Stomach smooth muscle (tissue), 2 donors: ENCODE results near the gene EMC6.

Experiments used
- H3K27ac ChIP-seq: one replicate; pipeline ENCODE4 v1.7.0; 2013; ENCODE audit warnings: mild to moderate bottlenecking, low read length, inconsistent platforms
- H3K27me3 ChIP-seq, 2 donors: one replicate each; pipeline ENCODE4 v1.7.0; 2013; ENCODE audit warnings: low read length in 2 of 2; ENCODE audit not compliant: insufficient read depth in 2 of 2, control insufficient read depth in 1 of 2
- H3K36me3 ChIP-seq, 2 donors: one replicate each; pipeline ENCODE4 v1.7.0; 2013; ENCODE audit warnings: low read length in 2 of 2; ENCODE audit not compliant: control insufficient read depth in 2 of 2, insufficient read depth in 2 of 2
- H3K4me1 ChIP-seq: one replicate; pipeline ENCODE4 v1.7.0; 2013; ENCODE audit warnings: low read length; ENCODE audit not compliant: control insufficient read depth, insufficient read depth
- H3K4me3 ChIP-seq, 2 donors: one replicate each; pipeline ENCODE4 v1.7.0; 2013; ENCODE audit warnings: low read length in 2 of 2
- H3K9ac ChIP-seq, 2 donors: one replicate each; pipeline ENCODE4 v1.7.0; 2013; ENCODE audit warnings: low read length in 2 of 2, mild to moderate bottlenecking in 1 of 2
- H3K9me3 ChIP-seq, 2 donors: one replicate each; pipeline ENCODE4 v1.7.0; 2013; ENCODE audit warnings: low read length in 2 of 2; ENCODE audit not compliant: control insufficient read depth in 2 of 2
- donor health status: healthy.
- donor health status: Pancreatic carcinoma.

EMC6 gene

DNA sequence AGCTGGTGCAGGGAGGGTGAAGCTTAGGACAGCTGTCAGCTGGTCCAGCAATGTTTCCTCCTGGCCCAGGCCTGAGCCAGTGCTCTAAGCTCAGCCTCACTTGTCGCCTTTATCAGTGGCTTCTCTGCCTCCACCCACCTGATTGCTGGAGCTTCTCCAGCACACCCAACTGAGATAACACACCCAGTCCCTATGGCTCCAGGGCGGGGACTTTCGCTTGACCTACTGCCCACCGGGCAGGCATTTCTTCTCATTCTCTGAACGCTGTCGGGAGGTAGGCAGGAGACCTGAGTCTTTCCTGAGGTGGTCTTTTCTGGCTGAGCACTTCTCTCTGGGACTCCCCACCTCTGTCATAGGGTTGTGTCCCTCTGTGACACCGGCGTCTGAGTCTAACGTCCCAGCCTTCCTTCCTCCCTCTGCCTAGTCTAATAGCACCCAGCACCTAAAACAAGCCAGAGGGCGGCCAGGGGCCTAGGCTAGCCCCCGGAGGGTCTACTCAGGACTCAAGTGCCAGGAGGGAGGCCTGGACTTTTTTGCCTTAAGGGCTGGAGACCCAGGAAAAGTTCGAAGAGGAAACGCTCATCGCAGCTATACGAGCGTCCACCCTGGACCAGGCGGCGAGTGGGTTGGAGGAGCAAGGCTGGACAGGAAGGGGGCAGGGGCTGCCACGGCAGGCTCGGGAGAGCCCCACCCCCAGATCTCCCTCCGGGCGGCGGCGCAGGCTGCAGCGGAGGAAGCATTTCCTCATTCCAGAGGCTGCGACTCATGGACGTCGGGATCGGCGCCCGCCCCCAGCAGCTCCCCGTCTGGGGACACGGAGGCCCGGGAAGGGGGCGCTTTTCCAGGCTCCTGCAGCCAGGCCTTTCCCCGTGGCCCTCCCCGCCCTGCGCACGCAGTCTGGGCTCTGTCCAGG is 990 bp upstream of the EMC6 start:
- H3K4me1 ChIP-seq = peaks cover 35% of the 10 kb centered on the region
- peak overlapping the region; percentile 90 to 91 for H3K4me3 ChIP-seq
- peak overlapping the region; percentile 89 for H3K27ac ChIP-seq
- H3K9me3 ChIP-seq = no peaks in the 10 kb centered on the region
- no peaks in the 10 kb centered on the region for H3K27me3 ChIP-seq
- H3K36me3 ChIP-seq = peaks cover 8 to 11% of the 10 kb centered on the region in 2 donors
- peak overlapping the region; percentile 87 to 93 for H3K9ac ChIP-seq

DNA sequence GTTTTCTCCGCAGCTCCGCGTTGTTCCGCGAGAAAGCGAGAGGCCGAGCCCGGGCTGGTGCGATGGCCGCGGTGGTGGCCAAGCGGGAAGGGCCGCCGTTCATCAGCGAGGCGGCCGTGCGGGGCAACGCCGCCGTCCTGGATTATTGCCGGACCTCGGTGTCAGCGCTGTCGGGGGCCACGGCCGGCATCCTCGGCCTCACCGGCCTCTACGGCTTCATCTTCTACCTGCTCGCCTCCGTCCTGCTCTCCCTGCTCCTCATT is 404 bp downstream of the EMC6 start:
- H3K27me3 ChIP-seq = no peaks in the 10 kb centered on the region
- H3K36me3 ChIP-seq = peaks cover 5 to 10% of the 10 kb centered on the region in 2 donors
- peak overlapping the region; percentile 89 to 92 for H3K9ac ChIP-seq
- peaks cover 35% of the 10 kb centered on the region for H3K4me1 ChIP-seq
- peak overlapping the region; percentile 90 to 91 for H3K4me3 ChIP-seq
- H3K9me3 ChIP-seq = no peaks in the 10 kb centered on the region
- peak overlapping the region; percentile 79 for H3K27ac ChIP-seq

DNA sequence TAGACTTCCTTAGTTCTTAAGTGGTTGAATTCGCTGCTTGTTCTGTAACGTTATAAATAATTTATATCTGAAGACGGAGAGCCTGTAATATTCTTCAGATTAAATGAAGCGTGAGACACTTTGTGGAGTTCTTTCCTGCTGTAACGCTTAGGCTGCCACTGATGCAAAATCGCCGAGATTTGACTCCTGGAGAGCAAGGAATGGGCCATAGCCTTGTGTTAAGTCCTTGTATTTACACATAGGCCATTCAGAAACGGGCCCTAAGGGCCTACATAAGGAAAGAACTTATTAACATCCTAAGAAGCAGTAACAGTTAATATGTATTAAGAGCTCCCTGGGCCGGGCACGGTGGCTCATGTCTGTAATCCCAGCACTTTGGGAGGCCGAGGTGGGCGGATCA is 936 bp downstream of the EMC6 start:
- peaks cover 0 to 5% of the 10 kb centered on the region in 2 donors for H3K36me3 ChIP-seq
- H3K4me1 ChIP-seq = peaks cover 35% of the 10 kb centered on the region
- H3K4me3 ChIP-seq = peak overlapping the region; percentile 90 to 91
- peak overlapping the region; percentile 79 for H3K27ac ChIP-seq
- H3K9me3 ChIP-seq = no peaks in the 10 kb centered on the region
- H3K9ac ChIP-seq = peak overlapping the region; percentile 89 to 92
- no peaks in the 10 kb centered on the region for H3K27me3 ChIP-seq

DNA sequence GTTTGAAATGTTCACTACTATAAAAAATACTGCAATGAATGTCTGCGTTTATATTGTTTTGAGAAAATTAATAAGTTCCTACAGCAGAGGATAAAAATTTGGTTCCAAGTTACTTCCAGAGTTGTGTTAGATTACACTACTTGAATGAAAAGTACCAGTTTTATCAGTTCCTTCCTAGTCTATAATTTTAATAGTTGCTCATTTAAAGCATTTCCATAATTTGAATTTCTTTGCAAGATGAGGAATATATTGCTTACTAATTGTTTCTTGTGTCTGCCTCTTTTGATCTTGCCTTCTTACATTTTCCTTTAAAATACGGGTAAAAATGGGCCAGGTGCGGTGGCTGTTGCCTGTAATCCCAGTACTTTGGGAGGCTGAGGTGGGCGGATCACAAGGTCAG is 4.0 kb downstream of the EMC6 start:
- Histone ChIP-seq H3K36me3 (peaks cover 0 to 3% of the 10 kb centered on the region in 2 donors), H3K4me3 (no peak overlapping the region), H3K27ac (no peak overlapping the region), H3K27me3 (no peaks in the 10 kb centered on the region), H3K9ac (no peak overlapping the region), H3K4me1 (peaks cover 16% of the 10 kb centered on the region), H3K9me3 (no peaks in the 10 kb centered on the region)

DNA sequence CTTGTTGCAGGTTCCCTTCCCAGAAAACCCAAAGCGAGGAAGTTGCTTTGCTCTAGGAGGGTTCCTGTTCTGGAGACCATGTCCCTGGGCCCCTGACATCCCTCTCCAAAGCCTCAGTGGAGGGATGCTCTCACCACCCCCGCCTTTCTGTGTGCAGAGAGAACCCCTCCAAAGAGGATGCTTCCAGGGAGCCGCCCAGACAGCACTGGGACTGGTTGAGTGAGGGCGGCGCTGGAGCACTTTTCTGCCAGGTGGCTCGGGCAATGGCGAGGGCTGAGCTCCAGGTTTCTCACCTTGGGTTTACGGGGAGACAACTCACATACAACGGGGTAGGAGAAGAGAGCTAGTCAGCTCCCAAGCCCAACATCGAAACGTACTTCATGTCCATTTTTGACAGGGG is 7.3 kb downstream of the EMC6 start:
- Histone ChIP-seq H3K36me3 (peaks cover 0 to 3% of the 10 kb centered on the region in 2 donors), H3K9ac (no peak overlapping the region), H3K9me3 (no peaks in the 10 kb centered on the region), H3K4me1 (no peaks in the 10 kb centered on the region), H3K27ac (no peak overlapping the region), H3K4me3 (no peak overlapping the region), H3K27me3 (no peaks in the 10 kb centered on the region)

DNA sequence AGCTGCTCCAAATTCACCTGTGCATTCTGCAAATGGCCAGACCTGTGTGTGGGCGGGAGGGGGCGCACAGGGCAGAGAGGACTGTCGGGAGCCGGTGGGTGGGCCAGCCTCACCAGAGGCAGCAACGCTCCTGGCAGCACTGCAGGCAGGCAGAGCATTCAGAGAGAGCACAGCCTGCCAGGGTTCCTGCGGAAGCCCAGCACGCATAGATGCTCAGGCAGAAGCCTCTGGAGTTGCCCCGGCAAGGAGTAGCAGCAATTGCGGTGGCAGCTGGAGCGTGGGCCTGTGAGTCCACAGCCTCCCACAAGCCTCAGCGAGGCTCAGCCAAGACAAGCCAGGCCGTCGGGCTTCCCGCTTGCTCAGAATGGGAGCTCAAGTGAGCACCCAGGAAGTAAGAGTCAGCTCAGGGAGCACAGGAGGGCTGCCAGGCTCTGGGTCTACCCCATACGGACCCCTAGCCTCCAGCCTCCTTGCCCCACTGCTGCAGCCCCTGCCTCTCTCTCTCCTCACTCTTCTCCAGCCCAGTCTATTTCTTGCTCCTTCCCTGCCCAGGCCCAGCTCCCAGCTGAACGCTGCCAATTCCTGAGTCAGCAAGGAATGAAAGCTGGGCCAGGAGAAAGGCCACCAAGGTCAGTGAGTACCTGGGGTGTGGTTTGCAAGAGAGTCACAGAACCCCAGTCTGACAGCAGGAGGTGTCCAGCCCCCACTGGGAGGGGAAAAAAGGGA is 9.6 kb downstream of the EMC6 start:
- Histone ChIP-seq H3K9ac (no peak overlapping the region), H3K36me3 (no peaks in the 10 kb centered on the region), H3K27ac (no peak overlapping the region), H3K9me3 (no peaks in the 10 kb centered on the region), H3K4me1 (no peaks in the 10 kb centered on the region), H3K27me3 (peaks cover 13 to 14% of the 10 kb centered on the region in 2 donors), H3K4me3 (no peak overlapping the region)

DNA sequence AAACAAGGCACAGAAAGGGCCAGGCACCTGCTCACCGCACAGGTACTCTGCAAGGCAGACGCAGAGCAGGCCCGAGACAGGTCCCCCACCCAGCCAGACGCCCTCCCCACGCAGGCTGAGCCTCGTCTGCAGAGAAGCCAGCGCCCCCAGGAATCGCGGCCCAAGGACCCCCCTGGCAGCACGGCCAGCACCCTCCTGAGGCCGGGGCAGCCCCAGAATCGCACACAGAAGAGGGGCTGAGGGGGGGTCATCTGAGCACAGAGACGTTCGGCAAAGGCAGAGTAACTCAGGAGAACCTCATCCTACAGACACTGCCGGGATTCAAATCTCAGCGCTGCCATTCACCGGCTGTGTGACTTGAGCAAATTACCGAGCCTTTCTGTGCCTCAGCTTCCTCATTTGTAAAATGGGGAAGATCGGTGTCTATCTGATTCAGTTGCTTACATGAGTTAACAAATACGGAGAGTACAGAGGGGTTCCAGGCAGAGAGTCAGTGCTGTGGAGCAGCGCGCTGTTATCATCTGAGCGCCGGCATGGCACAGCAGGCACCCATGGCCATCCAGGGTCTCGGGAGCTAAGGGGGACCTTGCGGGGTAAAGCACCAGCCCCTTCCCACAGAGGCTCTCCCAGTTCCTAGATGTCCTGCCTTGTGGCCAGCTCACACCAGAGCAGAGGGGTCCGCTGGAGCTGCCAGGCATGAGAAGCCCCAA is 10.4 kb downstream of the EMC6 start:
- Histone ChIP-seq H3K9me3 (no peaks in the 10 kb centered on the region), H3K9ac (no peak overlapping the region), H3K27me3 (peaks cover 17% of the 10 kb centered on the region in 2 donors), H3K4me1 (no peaks in the 10 kb centered on the region), H3K36me3 (no peaks in the 10 kb centered on the region), H3K4me3 (no peak overlapping the region), H3K27ac (no peak overlapping the region)

DNA sequence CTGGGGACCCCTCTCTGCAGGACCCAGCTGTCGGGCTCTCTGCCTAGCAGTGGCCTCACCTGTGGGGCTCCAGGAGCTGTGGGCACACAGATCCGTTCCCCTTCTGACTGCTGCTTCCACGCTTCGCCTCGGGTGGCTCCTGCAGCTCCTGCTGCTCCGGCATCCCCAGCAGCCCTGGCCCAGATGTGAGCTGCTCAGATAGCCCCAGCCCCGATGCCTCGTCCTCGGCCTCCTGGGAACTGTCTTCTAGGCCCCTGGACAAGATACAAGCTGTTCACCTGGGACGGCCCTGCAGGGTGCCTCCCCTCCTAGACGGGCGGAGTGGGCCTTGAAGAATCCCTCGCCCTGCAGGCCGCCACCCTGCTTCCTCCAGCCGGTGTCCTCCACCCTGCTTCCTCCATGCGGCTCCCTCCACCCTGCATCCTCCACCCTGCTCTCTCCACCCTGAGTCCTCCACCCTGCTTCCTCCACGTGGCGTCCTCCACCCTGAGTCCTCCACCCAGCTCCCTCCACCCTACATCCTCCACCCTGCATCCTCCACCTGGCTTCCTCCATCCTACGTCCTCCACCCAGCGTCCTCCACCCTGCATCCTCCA is 11.0 kb downstream of the EMC6 start:
- Histone ChIP-seq H3K27ac (no peak overlapping the region), H3K27me3 (peaks cover 18% of the 10 kb centered on the region in 2 donors), H3K36me3 (no peaks in the 10 kb centered on the region)

DNA sequence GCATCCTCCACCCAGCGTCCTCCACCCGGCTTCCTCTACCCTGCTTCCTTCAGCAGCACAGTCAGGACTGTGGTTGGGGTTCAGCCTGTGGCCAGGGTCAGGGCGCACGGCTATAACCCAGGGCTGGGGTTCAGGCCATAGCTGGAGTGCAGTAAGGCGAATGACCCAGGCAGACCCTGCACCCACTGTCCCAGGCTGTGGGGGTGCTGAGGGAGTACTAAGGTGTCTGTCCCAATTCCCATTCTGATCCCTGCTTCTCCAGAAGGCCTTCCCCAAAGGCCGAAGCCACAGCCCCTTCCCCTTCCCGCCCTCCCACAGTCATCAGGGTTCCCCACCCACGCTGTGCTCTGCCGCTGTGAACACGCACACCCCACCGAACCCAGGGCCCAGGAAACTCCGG is 12.4 kb downstream of the EMC6 start:
- no peak overlapping the region for H3K9ac ChIP-seq
- H3K9me3 ChIP-seq = no peaks in the 10 kb centered on the region
- no peaks in the 10 kb centered on the region for H3K4me1 ChIP-seq
- no peaks in the 10 kb centered on the region for H3K36me3 ChIP-seq
- H3K27ac ChIP-seq = no peak overlapping the region
- H3K27me3 ChIP-seq = peaks cover 21 to 22% of the 10 kb centered on the region in 2 donors
- H3K4me3 ChIP-seq = no peak overlapping the region

More for the DNA sequence above, 11.0 kb downstream of the EMC6 start:
- no peak overlapping the region for H3K4me3 ChIP-seq
- no peaks in the 10 kb centered on the region for H3K4me1 ChIP-seq
- H3K9me3 ChIP-seq = no peaks in the 10 kb centered on the region
- H3K9ac ChIP-seq = no peak overlapping the region

DNA sequence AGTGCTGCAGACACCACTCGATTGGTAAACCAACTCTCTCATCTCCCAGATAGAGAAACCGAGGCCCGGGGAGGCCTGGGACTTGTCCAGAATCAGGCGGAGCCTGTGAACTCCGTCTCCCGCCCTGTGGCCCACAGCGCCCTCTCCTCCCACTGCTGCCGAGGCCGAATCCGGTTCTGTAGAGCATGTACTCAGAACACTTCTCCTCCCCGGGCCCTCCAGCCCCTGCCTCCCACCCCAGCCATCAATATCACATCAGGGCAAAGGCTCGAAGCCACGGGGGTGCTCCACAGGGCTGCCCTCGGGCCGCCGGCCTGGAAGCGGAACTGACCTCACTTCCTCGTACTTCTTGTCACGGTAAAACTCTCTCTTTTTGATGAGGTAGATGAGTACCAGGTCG is 13.0 kb downstream of the EMC6 start:
- no peaks in the 10 kb centered on the region for H3K36me3 ChIP-seq
- no peaks in the 10 kb centered on the region for H3K9me3 ChIP-seq
- no peak overlapping the region for H3K9ac ChIP-seq
- H3K4me1 ChIP-seq = no peaks in the 10 kb centered on the region
- no peak overlapping the region for H3K4me3 ChIP-seq
- peaks cover 21 to 22% of the 10 kb centered on the region in 2 donors for H3K27me3 ChIP-seq
- no peak overlapping the region for H3K27ac ChIP-seq
